ENCODE data around the gene IGSF9. TPM values are rescaled to one million over a fixed set of nuclear protein-coding genes. Genes with fewer than 3 reads are reported as not detected.

IGSF9 gene
- total RNA-seq (2022) = 19.6 and 21.2 TPM in 2 replicates
- percentile 60 among the genes with signal in this experiment for Bru-seq, nascent RNA
- percentile 68 among the genes with signal in this experiment for BruChase-seq, experiment 1, labeled RNA remaining after a 2-hour chase
- percentile 69 among the genes with signal in this experiment for BruChase-seq, experiment 2, labeled RNA remaining after a 6-hour chase
- long read RNA-seq, full-length matches to known transcripts = 6 of 15 reads
- long read RNA-seq, partial matches to known transcripts = 5 of 15 reads
- long read RNA-seq, other reads (novel, unspliced or antisense) = 4 of 15 reads

- peak; percentile 74 to 80 for TF ChIP-seq CTCF (IDR thresholded peaks at IDR 0.05; ENCODE audit: insufficient read depth in 1 of 2, low read depth in 1 of 2, low read length in 1 of 2, severe bottlenecking in 1 of 2, unreplicated experiment in 1 of 2)
- peaks cover 61% of the 10 kb centered on the region for H3K4me1 Mint-ChIP-seq (ENCODE audit: low read depth, unreplicated experiment)
- ChIA-PET POLR2A (interaction anchor here (0.6 to 1.3 kb wide), 3 partner anchors 12 to 146 kb away, joined by 3 to 4 read pairs (median 3); no protein-coding TSS in a partner anchor), CTCF (interaction anchor here (0.6 to 1.8 kb wide), 16 partner anchors 9 to 248 kb away, joined by 3 to 34 read pairs (median 6); partner anchors contain the start of genes CFAP45, DUSP23 and SLAMF9)
- H3K4me3 Mint-ChIP-seq (ENCODE audit: unreplicated experiment) = peak within 1 kb of the TSS; percentile 83
- Histone ChIP-seq H3K4me3 (ENCODE audit: low read depth, low read length) (peak within 1 kb of the TSS; percentile 50), H3K27me3 (replicated peaks; ENCODE audit: control insufficient read depth, insufficient read depth, low read length) (no peaks in the 10 kb centered on the region), H3K4me1 (peaks cover 56% of the 10 kb centered on the region), H3K36me3 (ENCODE audit: control insufficient read depth, insufficient read depth, low read length) (no peaks in the 10 kb centered on the region), H3K9me3 (no peaks in the 10 kb centered on the region)
- no peaks in the 10 kb centered on the region for H3K36me3 Mint-ChIP-seq (ENCODE audit: insufficient read depth, unreplicated experiment)
- intact Hi-C loops (cut with micrococcal nuclease; ENCODE audit: unreplicated experiment) = loop anchor here (1.0 to 2.0 kb wide), 4 partner anchors 9 to 147 kb away; no protein-coding TSS in a partner anchor
- no TSS peak for BruUV-seq (replicated peaks)
- peak within 1 kb of the TSS; percentile 68 for H3K27ac Mint-ChIP-seq (ENCODE audit: unreplicated experiment)
- no peaks in the 10 kb centered on the region for H3K27me3 Mint-ChIP-seq (ENCODE audit: insufficient read depth, unreplicated experiment)
- H3K9me3 Mint-ChIP-seq (ENCODE audit: unreplicated experiment) = no peaks in the 10 kb centered on the region
- peak; percentile 95 to 97 for DNase-seq
Observed at GRCh38 chr1:159945483-159946241, at the start of gene IGSF9. Gene IGSF9 (minus strand): TSS chr1:159945613. CDS start chr1:159943454, 2,159 bp downstream.

GRCh38 chr1:159994896-159995295, 49.5 kb upstream of the IGSF9 start:
- no peak overlapping the region for H3K4me3 ChIP-seq (ENCODE audit: low read depth, low read length)
- Mint-ChIP-seq H3K27ac (ENCODE audit: unreplicated experiment) (no peak overlapping the region), H3K4me3 (ENCODE audit: unreplicated experiment) (no peak overlapping the region), H3K27me3 (ENCODE audit: insufficient read depth, unreplicated experiment) (no peaks in the 10 kb centered on the region), H3K4me1 (ENCODE audit: low read depth, unreplicated experiment) (peaks cover 8% of the 10 kb centered on the region), H3K9me3 (ENCODE audit: unreplicated experiment) (no peaks in the 10 kb centered on the region), H3K36me3 (ENCODE audit: insufficient read depth, unreplicated experiment) (no peaks in the 10 kb centered on the region)
- DNase-seq = no peak
- no peak for TF ChIP-seq CTCF (IDR thresholded peaks at IDR 0.05; ENCODE audit: insufficient read depth in 1 of 2, low read depth in 1 of 2, low read length in 1 of 2, severe bottlenecking in 1 of 2, unreplicated experiment in 1 of 2)
- no TSS peak for BruUV-seq (replicated peaks)
- intact Hi-C loops (cut with micrococcal nuclease; ENCODE audit: unreplicated experiment) = no loop called here
- H3K9me3 ChIP-seq = no peaks in the 10 kb centered on the region
- peaks cover 14% of the 10 kb centered on the region for H3K4me1 ChIP-seq
- ChIA-PET CTCF (no interaction called here), POLR2A (no interaction called here)
- no peaks in the 10 kb centered on the region for H3K27me3 ChIP-seq (replicated peaks; ENCODE audit: control insufficient read depth, insufficient read depth, low read length)
- no peaks in the 10 kb centered on the region for H3K36me3 ChIP-seq (ENCODE audit: control insufficient read depth, insufficient read depth, low read length)

GRCh38 chr1:159993911-159994310, 48.5 kb upstream of the IGSF9 start:
- H3K4me3 ChIP-seq (ENCODE audit: low read depth, low read length) = no peak overlapping the region
- TF ChIP-seq CTCF (IDR thresholded peaks at IDR 0.05; ENCODE audit: insufficient read depth in 1 of 2, low read depth in 1 of 2, low read length in 1 of 2, severe bottlenecking in 1 of 2, unreplicated experiment in 1 of 2) = no peak
- Mint-ChIP-seq H3K4me1 (ENCODE audit: low read depth, unreplicated experiment) (peaks cover 8% of the 10 kb centered on the region), H3K36me3 (ENCODE audit: insufficient read depth, unreplicated experiment) (no peaks in the 10 kb centered on the region), H3K27ac (ENCODE audit: unreplicated experiment) (no peak overlapping the region), H3K4me3 (ENCODE audit: unreplicated experiment) (no peak overlapping the region), H3K27me3 (ENCODE audit: insufficient read depth, unreplicated experiment) (no peaks in the 10 kb centered on the region), H3K9me3 (ENCODE audit: unreplicated experiment) (no peaks in the 10 kb centered on the region)
- intact Hi-C loops (cut with micrococcal nuclease; ENCODE audit: unreplicated experiment) = no loop called here
- H3K4me1 ChIP-seq = peaks cover 14% of the 10 kb centered on the region
- H3K9me3 ChIP-seq = no peaks in the 10 kb centered on the region
- no peaks in the 10 kb centered on the region for H3K36me3 ChIP-seq (ENCODE audit: control insufficient read depth, insufficient read depth, low read length)
- CTCF ChIA-PET = no interaction called here
- POLR2A ChIA-PET = no interaction called here
- no TSS peak for BruUV-seq (replicated peaks)
- H3K27me3 ChIP-seq (replicated peaks; ENCODE audit: control insufficient read depth, insufficient read depth, low read length) = no peaks in the 10 kb centered on the region
- DNase-seq = no peak

All from Caco-2 (cell line).